ENCODE measurements around the gene PLA2G2F.

GRCh38 chr1:20109223-20109856, 29.8 kb upstream of the PLA2G2F start:
- TF ChIP-seq CTCF (IDR thresholded peaks at IDR 0.05) (no peak), ATF6 (CRISPR knock-in tag; IDR thresholded peaks at IDR 0.05) (no peak), ELF4 (CRISPR knock-in tag; IDR thresholded peaks at IDR 0.05; ENCODE audit: low read depth) (no peak), FOXP1 (CRISPR knock-in tag; IDR thresholded peaks at IDR 0.05; ENCODE audit: borderline replicate concordance) (no peak), AFF4 (CRISPR knock-in tag; IDR thresholded peaks at IDR 0.05; ENCODE audit: borderline replicate concordance) (no peak), FOXK1 (CRISPR knock-in tag; IDR thresholded peaks at IDR 0.05) (no peak), ETV6 (CRISPR knock-in tag; IDR thresholded peaks at IDR 0.05) (no peak), KAT7 (CRISPR knock-in tag; IDR thresholded peaks at IDR 0.05; ENCODE audit: borderline replicate concordance) (no peak), NR3C1 (CRISPR knock-in tag; conservative IDR thresholded peaks at IDR 0.05; ENCODE audit: low read depth) (no peak), CREB1 (CRISPR knock-in tag; IDR thresholded peaks at IDR 0.05) (no peak), ZNF512 (CRISPR knock-in tag; IDR thresholded peaks at IDR 0.05; ENCODE audit: borderline replicate concordance) (no peak)
